ENCODE results near the gene CAND1.

Gene CAND1

DNA sequence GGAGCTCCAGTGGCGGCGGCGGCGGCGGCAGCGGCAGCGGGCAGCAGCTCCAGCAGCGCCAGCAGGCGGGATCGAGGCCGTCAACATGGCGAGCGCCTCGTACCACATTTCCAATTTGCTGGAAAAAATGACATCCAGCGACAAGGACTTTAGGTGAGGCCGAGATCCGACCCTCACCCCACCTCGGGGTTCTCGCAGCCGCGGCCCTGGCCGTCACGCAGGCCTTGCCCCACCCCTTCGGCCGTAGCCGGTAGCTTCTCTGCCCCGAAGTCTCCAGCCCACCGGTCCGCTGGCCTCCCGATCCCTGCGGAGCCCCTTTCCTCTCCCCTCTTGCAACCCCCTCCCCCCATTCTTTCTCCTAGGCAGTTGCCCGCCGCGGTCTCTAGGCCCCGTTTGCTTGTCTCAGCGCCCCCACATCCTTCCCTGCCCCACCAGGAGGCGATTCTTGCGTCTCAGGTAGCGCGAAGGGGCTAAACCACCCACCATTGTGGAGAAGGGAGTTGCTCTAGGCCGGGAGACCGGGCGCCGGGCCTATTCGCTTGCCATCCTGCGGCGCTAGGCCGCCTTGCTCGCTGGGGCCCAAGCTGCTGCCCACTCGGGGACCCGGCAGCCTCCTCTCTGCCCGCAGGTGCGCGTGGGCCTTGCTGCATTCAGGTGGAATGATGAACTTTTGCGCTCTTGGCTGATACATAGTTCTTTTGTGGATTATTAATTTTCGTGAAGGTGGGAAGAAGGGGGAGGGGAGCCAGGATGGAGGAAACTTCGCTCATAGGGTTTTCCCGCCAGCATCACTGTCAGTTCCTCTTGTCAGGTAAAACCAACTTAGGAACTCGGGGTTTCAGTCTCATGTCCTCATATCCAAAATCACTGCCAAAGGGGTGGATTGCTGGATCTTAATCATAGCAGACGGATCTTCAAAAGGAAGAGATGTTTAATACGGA is 745 bp downstream of the CAND1 start:
- H3K4me3 ChIP-seq (ENCODE audit: low read depth, low read length), result peak overlapping the region; percentile 80
- no peak for DNase-seq (ENCODE audit: low read depth)
- no peak for TF ChIP-seq CTCF (IDR thresholded peaks at IDR 0.05; ENCODE audit: control insufficient read depth, extremely low read depth, insufficient read depth)

GRCh38 chr12:67270622-67271021 is 1.5 kb downstream of the CAND1 start:
- DNase-seq (ENCODE audit: low read depth), result no peak
- no peak for TF ChIP-seq CTCF (IDR thresholded peaks at IDR 0.05; ENCODE audit: control insufficient read depth, extremely low read depth, insufficient read depth)
- peak overlapping the region; percentile 80 for H3K4me3 ChIP-seq (ENCODE audit: low read depth, low read length)

DNA sequence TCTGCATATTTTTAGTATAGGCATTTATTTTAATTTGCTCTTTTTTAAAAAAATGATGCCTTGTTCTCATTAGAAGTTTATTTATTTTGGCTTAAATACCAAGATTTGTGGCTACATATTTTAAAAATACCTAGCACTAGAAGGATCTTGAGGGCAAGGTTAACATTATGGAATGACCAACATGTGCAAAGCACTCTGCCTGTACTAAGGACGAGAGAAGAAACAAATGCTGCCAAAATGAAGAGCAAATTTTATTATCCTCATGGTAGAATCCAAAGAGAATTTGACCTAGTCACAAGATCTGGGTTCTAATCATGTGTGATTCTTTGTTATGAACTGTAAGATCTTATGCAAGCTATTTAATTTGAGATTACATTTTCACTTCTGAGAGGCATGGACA is 2.8 kb downstream of the CAND1 start:
- TF ChIP-seq CTCF (IDR thresholded peaks at IDR 0.05; ENCODE audit: control insufficient read depth, extremely low read depth, insufficient read depth), result no peak
- no peak overlapping the region for H3K4me3 ChIP-seq (ENCODE audit: low read depth, low read length)
- DNase-seq (ENCODE audit: low read depth), result no peak

GRCh38 chr12:67274186-67274585 is 5.0 kb downstream of the CAND1 start:
- TF ChIP-seq CTCF (IDR thresholded peaks at IDR 0.05; ENCODE audit: control insufficient read depth, extremely low read depth, insufficient read depth), result no peak
- DNase-seq (ENCODE audit: low read depth), result no peak
- no peak overlapping the region for H3K4me3 ChIP-seq (ENCODE audit: low read depth, low read length)

- no peak for TF ChIP-seq CTCF (IDR thresholded peaks at IDR 0.05; ENCODE audit: control insufficient read depth, extremely low read depth, insufficient read depth)
- no peak for DNase-seq (ENCODE audit: low read depth)
- H3K4me3 ChIP-seq (ENCODE audit: low read depth, low read length), result no peak overlapping the region
Measured at GRCh38 chr12:67275380-67275913, 6.3 kb downstream of the CAND1 start.

- no peak for DNase-seq (ENCODE audit: low read depth)
- no peak for TF ChIP-seq CTCF (IDR thresholded peaks at IDR 0.05; ENCODE audit: control insufficient read depth, extremely low read depth, insufficient read depth)
- H3K4me3 ChIP-seq (ENCODE audit: low read depth, low read length), result no peak overlapping the region
Measured at GRCh38 chr12:67276421-67276820, 7.3 kb downstream of the CAND1 start.
